CD14-positive monocyte (primary cell): ENCODE results near the gene SIAH3. TPM values are rescaled to one million over a fixed set of nuclear protein-coding genes. Genes with fewer than 3 reads are reported as not detected.

Experiments used
- DNase-seq, 3 donors: peaks; one replicate each; pipeline ENCODE4 v3.0.0-alpha.2; 2011 to 2022
- H2AFZ ChIP-seq: 2 replicates; pipeline ENCODE4 v1.6.0; 2012; ENCODE audit warnings: mild to moderate bottlenecking, low read depth, low read length, inconsistent platforms; ENCODE audit not compliant: insufficient read depth, poor library complexity, severe bottlenecking
- H3K27ac ChIP-seq, 2 donors: 1 replicate in 1 of 2; 2 replicates in 1 of 2; pipeline ENCODE4 v1.5.1; 2012 to 2013; ENCODE audit warnings: low read length in 2 of 2, control low read depth in 1 of 2, inconsistent platforms in 1 of 2, low read depth in 1 of 2, mild to moderate bottlenecking in 1 of 2
- H3K27me3 ChIP-seq, 2 donors: one replicate each; pipeline versions ENCODE4 v1.6.0 to v1.6.1; 2011 to 2013; ENCODE audit warnings: low read length in 2 of 2; ENCODE audit not compliant: control insufficient read depth in 2 of 2, insufficient read depth in 2 of 2
- H3K36me3 ChIP-seq, 2 donors: replicated peaks in 1 of 2; 1 replicate in 1 of 2; 2 replicates in 1 of 2; pipeline versions ENCODE4 v1.5.1 to v1.6.1; 2012 to 2013; ENCODE audit warnings: low read length in 2 of 2, control low read depth in 1 of 2, inconsistent platforms in 1 of 2, mild to moderate bottlenecking in 1 of 2; ENCODE audit not compliant: insufficient read depth in 2 of 2, control insufficient read depth in 1 of 2
- H3K4me1 ChIP-seq, 2 donors: 1 replicate in 1 of 2; 2 replicates in 1 of 2; pipeline versions ENCODE4 v1.5.1 to v1.6.1; 2012 to 2013; ENCODE audit warnings: low read length in 2 of 2, control low read depth in 1 of 2, inconsistent platforms in 1 of 2, mild to moderate bottlenecking in 1 of 2, moderate library complexity in 1 of 2; ENCODE audit not compliant: insufficient read depth in 2 of 2, control insufficient read depth in 1 of 2
- H3K4me2 ChIP-seq: replicated peaks from 2 replicates; pipeline ENCODE3; 2012; ENCODE audit warnings: low read length, moderate library complexity, mild to moderate bottlenecking; ENCODE audit not compliant: poor library complexity, severe bottlenecking; ENCODE audit errors: extremely low read depth
- H3K4me3 ChIP-seq, 3 experiments: fragments of 200-600 bp in 1 of 3; sonication (generic) in 1 of 3; replicated peaks in 1 of 3; 1 replicate in 2 of 3; 2 replicates in 1 of 3; pipeline ENCODE4 v1.5.1; 2011 to 2013; ENCODE audit warnings: low read length in 3 of 3, mild to moderate bottlenecking in 3 of 3, control low read depth in 2 of 3, low read depth in 2 of 3, inconsistent platforms in 1 of 3, moderate library complexity in 1 of 3
- H3K79me2 ChIP-seq: 2 replicates; pipeline ENCODE4 v1.6.0; 2012; ENCODE audit warnings: mild to moderate bottlenecking, control low read depth, inconsistent platforms, low read length, moderate library complexity; ENCODE audit not compliant: insufficient read depth
- H3K9ac ChIP-seq: 2 replicates; pipeline ENCODE4 v1.6.0; 2017; ENCODE audit warnings: low read length, mild to moderate bottlenecking; ENCODE audit not compliant: insufficient read depth, poor library complexity, severe bottlenecking
- H3K9me3 ChIP-seq, 2 donors: replicated peaks in 1 of 2; 1 replicate in 1 of 2; 2 replicates in 1 of 2; pipeline versions ENCODE4 v1.5.1 to v1.6.1; 2012 to 2013; ENCODE audit warnings: low read length in 2 of 2, control low read depth in 1 of 2; ENCODE audit not compliant: control insufficient read depth in 1 of 2, insufficient read depth in 1 of 2
- H4K20me1 ChIP-seq: 2 replicates; pipeline ENCODE4 v1.6.0; 2012; ENCODE audit warnings: mild to moderate bottlenecking, low read length, control low read depth, moderate library complexity; ENCODE audit not compliant: insufficient read depth
- H3K27ac Mint-ChIP-seq, 7 donors: one replicate each; pipeline ENCODE4 v1.8.0; 2020; ENCODE audit warnings: mild to moderate bottlenecking in 7 of 7, mixed read lengths in 7 of 7, moderate library complexity in 6 of 7, inconsistent platforms in 2 of 7
- H3K27me3 Mint-ChIP-seq, 3 donors: one replicate each; pipeline ENCODE4 v1.8.0; 2021 to 2022; ENCODE audit warnings: low read depth in 3 of 3, mild to moderate bottlenecking in 3 of 3, mixed read lengths in 3 of 3, moderate library complexity in 3 of 3, inconsistent platforms in 1 of 3
- H3K36me3 Mint-ChIP-seq, 2 donors: one replicate each; pipeline ENCODE4 v1.8.0; 2020; ENCODE audit warnings: mixed read lengths in 2 of 2, inconsistent platforms in 1 of 2, mild to moderate bottlenecking in 1 of 2
- H3K4me1 Mint-ChIP-seq: one replicate; pipeline ENCODE4 v1.8.0; 2020; ENCODE audit warnings: mild to moderate bottlenecking, mixed read lengths
- H3K4me3 Mint-ChIP-seq, 2 donors: one replicate each; pipeline ENCODE4 v1.8.0; 2020; ENCODE audit warnings: mild to moderate bottlenecking in 2 of 2, mixed read lengths in 2 of 2, moderate library complexity in 1 of 2
- H3K9me3 Mint-ChIP-seq, 7 donors: one replicate each; pipeline ENCODE4 v1.8.0; 2020 to 2022; ENCODE audit warnings: mixed read lengths in 7 of 7, mild to moderate bottlenecking in 6 of 7, moderate library complexity in 6 of 7, inconsistent platforms in 2 of 7
- CTCF ChIP-seq: fragments of 200-600 bp; IDR thresholded peaks from one replicate; pipeline ENCODE4 v1.8.0; 2022; ENCODE audit warnings: antibody characterized with exemption, mild to moderate bottlenecking
- WGBS: methylation state at CpG from one replicate; pipeline ENCODE4 v1.1.5; 2013; ENCODE audit warnings: missing lambda C conversion rate; ENCODE audit not compliant: insufficient coverage; 5-methylcytosine and 5-hydroxymethylcytosine counted together
- intact Hi-C, 2 donors: fragments of 100-400 bp; cut with micrococcal nuclease; formaldehyde crosslinking; loops; one replicate each; pipeline versions ENCODE4 v1.15.0 to v1.15.1; 2023
- polyA plus RNA-seq, 3 donors: library from polyadenylated mRNA; depleted of rRNA in 1 of 3; unstranded in 2 of 3; stranded (reverse) in 1 of 3; fragments of 300-500 nt in 2 of 3; fragments of >200 nt in 1 of 3; fragmentation: Illumina TruSeq in 2 of 3; gene quantifications; 1 replicate in 2 of 3; 2 replicates in 1 of 3; pipeline ENCODE4 v1.2.3, GENCODE V29; 2012 to 2021

The SIAH3 gene
- polyA plus RNA-seq, 3 donors = not detected

- intact Hi-C loops = no loop called here
- Mint-ChIP-seq H3K27ac (peak overlapping the region in 1 of 7 donors; percentile 16), H3K4me3 (no peak overlapping the region), H3K27me3 (peaks cover 0 to 7% (median 3%) of the 10 kb centered on the region in 3 donors), H3K9me3 (peaks cover 0 to 3% (median 0%) of the 10 kb centered on the region in 7 donors), H3K4me1 (no peaks in the 10 kb centered on the region), H3K36me3 (no peaks in the 10 kb centered on the region)
- DNase-seq = no peak
- H3K4me3 ChIP-seq = no peak overlapping the region
- no peaks in the 10 kb centered on the region for H3K27me3 ChIP-seq
- H3K4me1 ChIP-seq = no peaks in the 10 kb centered on the region
- no peak overlapping the region for H3K27ac ChIP-seq
- no peak for TF ChIP-seq CTCF
- WGBS = 83% methylated on average over 3 of the region's 3 CpGs
- H3K4me2 ChIP-seq = no peak overlapping the region
- no peak overlapping the region for H3K9ac ChIP-seq
- no peaks in the 10 kb centered on the region for H4K20me1 ChIP-seq
- H3K79me2 ChIP-seq = no peaks in the 10 kb centered on the region
- no peak overlapping the region for H2AFZ ChIP-seq
- no peaks in the 10 kb centered on the region for H3K36me3 ChIP-seq
- H3K9me3 ChIP-seq = no peaks in the 10 kb centered on the region
Observed at GRCh38 chr13:45775401-45775963, 76.1 kb downstream of the SIAH3 start.

DNA sequence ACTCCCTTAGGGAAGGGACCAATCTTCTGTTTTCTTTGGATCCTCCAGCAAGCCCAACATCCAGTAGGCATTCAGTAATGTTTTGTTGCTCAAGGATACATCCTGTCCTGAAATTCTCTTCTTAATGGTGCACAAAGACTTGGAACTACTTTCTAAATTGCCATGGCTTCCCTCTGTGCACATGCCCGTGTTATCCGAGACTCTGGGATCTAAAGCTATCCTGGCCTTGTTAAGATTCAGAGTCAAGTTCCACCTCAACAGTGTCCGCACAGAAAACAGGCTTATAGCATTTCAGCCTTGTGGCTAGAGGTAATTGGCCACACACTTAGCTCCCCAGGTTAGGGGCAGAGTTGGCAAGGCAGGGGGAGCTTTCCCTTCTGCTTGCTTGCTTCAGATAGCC, 77.6 kb downstream of the SIAH3 start:
- intact Hi-C loops = no loop called here
- peaks cover 3% of the 10 kb centered on the region for H3K4me1 Mint-ChIP-seq

More for the DNA sequence above, 77.6 kb downstream of the SIAH3 start:
- Mint-ChIP-seq H3K27ac (no peak overlapping the region), H3K36me3 (no peaks in the 10 kb centered on the region), H3K9me3 (peaks cover 0 to 3% (median 0%) of the 10 kb centered on the region in 7 donors), H3K27me3 (peaks cover 3 to 7% (median 3%) of the 10 kb centered on the region in 3 donors), H3K4me3 (no peak overlapping the region)
- H3K4me2 ChIP-seq = no peak overlapping the region
- no peaks in the 10 kb centered on the region for H4K20me1 ChIP-seq
- peaks cover 0 to 2% of the 10 kb centered on the region in 2 donors for H3K27me3 ChIP-seq
- WGBS = 100% methylated on average over 2 of the region's 3 CpGs
- TF ChIP-seq CTCF = no peak
- no peak overlapping the region for H2AFZ ChIP-seq
- no peaks in the 10 kb centered on the region for H3K79me2 ChIP-seq
- H3K36me3 ChIP-seq = no peaks in the 10 kb centered on the region
- H3K4me1 ChIP-seq = peaks cover 3 to 4% of the 10 kb centered on the region in 2 donors
- H3K9me3 ChIP-seq = no peaks in the 10 kb centered on the region
- H3K4me3 ChIP-seq = no peak overlapping the region
- no peak overlapping the region for H3K27ac ChIP-seq
- DNase-seq = no peak
- H3K9ac ChIP-seq = no peak overlapping the region
